ENCODE data around the gene KRTAP12-1.
"Not testable (repeated sequence)": the region's sequence is repeated elsewhere in the genome, so short reads cannot be mapped to it uniquely, and the experiment has no call there.

KRTAP12-1 gene

GRCh38 chr21:44664691-44665090 is 17.3 kb downstream of the KRTAP12-1 start:
- no peak for DNase-seq

DNA sequence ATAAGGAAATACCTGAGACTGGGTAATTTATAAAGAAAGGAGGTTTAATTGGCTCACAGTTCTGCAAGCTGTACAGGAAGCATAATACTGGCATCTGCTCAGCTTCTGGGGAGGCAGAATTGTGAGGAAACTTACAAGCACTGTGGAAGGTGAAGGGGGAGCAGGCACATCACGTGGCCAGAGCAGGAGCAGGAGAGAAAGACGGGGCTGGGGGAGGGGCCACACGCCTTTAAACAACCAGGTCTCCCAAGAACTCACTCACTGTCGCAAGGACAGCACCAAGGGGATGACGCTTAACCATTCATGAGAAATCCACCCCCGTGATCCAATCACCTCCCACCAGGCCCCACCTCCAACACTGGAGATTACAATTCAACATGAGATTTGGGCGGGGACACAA is 20.4 kb downstream of the KRTAP12-1 start:
- DNase-seq = not testable (repeated sequence)

GRCh38 chr21:44658913-44659595 is 22.9 kb downstream of the KRTAP12-1 start:
- no peak for DNase-seq

DNA sequence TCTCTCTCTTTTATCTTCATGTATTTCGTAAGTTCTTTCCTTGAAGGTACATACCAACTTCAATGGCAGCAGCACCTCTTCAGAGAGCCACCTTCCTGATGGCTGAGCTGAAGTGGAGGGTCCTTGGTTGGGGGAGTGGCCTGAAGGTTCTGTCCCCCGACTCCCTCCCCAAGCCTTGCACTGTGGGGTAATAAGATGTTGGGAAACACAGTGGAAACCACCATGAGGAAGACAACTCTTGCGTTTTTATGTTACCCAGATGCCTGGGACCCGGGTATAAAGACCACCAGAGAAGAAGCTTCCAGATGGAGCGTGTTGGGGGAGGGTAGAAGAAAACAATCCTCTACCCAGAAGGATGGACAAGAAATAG is 23.4 kb downstream of the KRTAP12-1 start:
- DNase-seq = no peak

DNA sequence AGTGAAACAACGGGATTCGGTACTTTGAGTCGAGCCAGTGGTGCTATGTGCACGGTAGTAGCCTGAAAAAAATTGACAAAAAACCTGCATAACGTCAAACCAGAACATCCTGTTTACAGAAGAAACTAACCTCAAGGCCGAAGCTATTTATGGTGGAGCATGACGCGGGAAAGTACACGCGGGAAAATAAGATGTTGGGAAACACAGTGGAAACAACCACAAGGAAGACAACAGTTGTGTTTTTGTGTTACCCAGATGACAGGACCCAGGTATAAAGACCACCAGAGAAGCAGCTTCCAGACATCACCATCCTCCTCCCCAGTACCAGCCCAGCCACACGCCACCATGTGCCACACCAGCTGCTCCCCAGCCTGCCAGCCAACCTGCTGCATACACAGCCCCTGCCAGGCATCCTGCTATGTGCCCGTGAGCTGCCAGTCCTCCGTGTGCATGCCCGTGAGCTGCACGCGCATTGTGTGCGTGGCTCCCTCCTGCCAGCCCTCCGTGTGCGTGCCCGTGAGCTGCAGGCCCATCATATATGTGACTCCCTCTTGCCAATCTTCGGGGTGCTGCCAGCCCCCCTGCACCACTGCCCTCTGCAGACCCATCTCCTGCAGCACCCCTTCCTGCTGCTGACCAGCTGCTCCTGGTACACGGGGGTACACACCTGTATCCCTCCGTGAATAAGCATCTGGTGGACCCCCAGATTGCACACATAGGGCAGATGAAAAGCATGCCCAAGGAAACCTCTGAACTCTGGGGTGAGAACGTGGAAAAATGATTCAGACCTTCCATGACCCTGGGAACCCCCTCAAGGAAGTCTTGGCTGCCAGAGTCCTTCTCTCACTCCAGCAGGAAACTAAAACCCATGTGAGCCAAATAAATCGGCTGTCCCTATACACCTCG is 24.1 kb downstream of the KRTAP12-1 start, which contains the start of gene KRTAP12-3:
Gene KRTAP12-3, plus strand, starts transcription at position 298 of the 906 bp plus-strand sequence. Its CDS starts 48 bp downstream, at position 346.
- peak; percentile 17 for DNase-seq

DNA sequence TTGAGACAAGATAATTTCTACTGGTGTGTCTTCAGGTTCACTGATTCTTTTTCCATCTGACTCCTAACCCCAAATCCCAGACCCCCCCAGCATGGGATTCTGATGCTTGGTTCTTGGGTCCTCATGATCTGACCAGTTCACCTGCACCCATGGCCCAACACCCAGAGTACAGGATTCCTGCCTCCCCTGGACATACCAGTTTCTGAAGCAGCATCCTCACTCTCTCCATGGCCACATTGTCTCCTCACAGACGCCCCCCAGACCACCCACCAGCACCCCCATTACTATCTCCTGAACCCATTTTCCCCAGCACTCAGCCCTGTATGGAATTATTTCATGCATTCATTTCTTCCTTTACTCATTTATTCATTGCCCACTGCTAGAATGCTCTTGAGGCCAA is 25.1 kb downstream of the KRTAP12-1 start:
- no peak for DNase-seq

GRCh38 chr21:44654576-44655175 is 27.3 kb downstream of the KRTAP12-1 start, which contains the start of gene KRTAP12-4:
Gene KRTAP12-4 (minus strand): TSS chr21:44654659. CDS start chr21:44654614, 45 bp downstream.
- no peak for DNase-seq

- peak; percentile 22 for DNase-seq
These were observed 28.0 kb downstream of the KRTAP12-1 start for GRCh38 chr21:44653656-44654575.

DNA sequence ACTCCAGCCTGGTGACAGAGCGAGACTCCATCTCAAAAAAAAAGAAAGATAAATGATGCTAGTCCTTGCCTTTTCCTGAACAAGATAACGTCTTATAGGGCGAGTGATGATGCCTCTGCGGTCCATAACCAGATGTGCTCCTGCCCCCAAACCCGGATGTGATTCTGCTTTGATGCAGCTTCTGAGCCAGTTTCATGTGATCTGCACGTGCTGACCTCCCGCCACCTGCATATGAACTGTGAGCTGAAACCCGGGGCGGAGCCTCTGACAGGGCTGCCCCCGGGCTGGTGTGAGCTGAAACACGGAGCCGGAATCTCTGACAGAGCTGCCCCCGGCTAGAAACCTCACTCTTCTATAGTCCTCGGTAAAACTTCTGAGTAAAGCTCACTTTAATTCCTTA is 28.8 kb downstream of the KRTAP12-1 start:
- DNase-seq = no peak

- no peak for DNase-seq
These were observed 30.8 kb downstream of the KRTAP12-1 start for GRCh38 chr21:44650973-44651675.

DNA sequence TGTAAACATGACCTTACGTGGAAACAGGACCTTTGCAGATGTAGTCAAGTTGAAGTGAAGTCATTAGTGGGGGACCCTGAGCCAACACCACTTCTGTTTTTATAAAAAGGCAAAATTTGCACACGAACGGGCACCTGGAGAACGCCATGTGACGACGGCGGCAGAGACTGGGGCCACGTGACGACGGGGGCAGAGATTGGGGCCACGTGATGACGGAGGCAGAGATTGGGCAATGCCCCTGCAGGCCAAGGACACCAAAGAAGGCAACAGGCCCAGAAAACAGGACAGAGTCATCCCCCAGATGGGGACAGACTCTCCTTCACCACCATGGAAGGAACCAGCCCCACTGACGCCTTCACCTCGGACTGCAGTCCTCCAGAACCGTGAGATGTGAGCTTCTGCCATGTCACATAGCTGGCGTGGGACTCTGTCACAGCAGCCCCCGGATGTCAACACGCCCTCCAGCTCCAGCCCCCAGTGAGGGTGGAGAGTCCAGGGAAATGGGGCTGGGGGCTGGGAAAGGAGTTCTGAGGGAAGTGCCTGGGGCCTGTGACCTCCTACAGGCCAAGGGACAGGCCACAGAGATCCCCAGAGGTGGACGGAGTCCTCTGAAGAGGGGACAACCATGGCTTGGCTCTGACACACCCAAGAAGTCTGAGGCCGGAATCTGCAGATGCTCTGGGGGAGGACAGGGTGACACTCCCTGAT is 31.5 kb downstream of the KRTAP12-1 start:
- no peak for DNase-seq

- no peak for DNase-seq
These were observed 32.4 kb downstream of the KRTAP12-1 start for GRCh38 chr21:44649521-44650100.

DNA sequence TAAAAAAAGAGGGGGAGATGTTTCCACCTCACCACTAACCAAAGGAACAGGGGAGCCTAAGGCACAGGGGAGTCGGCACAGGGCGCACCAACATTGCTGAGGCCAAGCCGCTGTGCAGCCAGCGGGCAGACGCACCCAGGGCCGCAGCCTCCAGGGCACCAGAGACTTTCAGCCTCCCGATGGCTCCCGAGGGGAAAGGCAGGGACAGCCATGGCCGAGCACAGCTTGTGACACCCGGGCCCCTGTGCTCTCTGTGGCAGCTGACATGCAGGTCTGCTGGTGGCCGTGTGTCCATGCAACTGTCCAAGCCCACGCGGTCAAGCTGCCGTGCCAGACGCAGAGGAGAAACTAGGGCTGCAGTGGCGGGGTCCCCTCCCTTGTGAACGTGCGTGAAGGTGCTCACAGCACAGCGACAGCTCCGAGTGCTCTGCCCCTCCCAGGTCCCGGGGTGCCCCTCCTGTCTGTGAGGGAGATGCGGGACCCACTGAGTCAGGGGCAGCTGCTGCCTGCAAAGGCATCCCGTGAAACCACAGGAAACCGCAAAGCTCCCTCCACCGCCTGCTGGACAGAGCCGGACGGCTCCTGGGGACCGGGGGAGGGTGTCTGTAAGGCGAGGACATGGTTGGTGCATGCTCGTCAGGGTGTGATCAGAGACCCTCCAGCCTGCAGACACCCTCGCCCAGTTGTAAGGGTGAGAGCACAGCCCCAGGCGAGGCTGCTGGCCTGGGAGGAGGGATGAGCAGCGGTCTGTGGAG is 33.2 kb downstream of the KRTAP12-1 start:
- DNase-seq = no peak

GRCh38 chr21:44647222-44647552 is 34.8 kb downstream of the KRTAP12-1 start:
- no peak for DNase-seq

GRCh38 chr21:44646366-44647221 is 35.4 kb downstream of the KRTAP12-1 start, which contains the start of gene KRTAP10-11:
Gene KRTAP10-11 (plus strand): TSS chr21:44646414. CDS start chr21:44646459, 45 bp downstream.
- DNase-seq = not testable (repeated sequence)

- DNase-seq = no peak
These were observed 37.1 kb downstream of the KRTAP12-1 start for GRCh38 chr21:44644878-44645277.

GRCh38 chr21:44643741-44644310 is 38.1 kb downstream of the KRTAP12-1 start:
- DNase-seq = no peak

- no peak for DNase-seq
These were observed 41.2 kb downstream of the KRTAP12-1 start for GRCh38 chr21:44640761-44641160.

- no peak for DNase-seq
These were observed 42.7 kb downstream of the KRTAP12-1 start for GRCh38 chr21:44639331-44639655.

All from stimulated activated CD4-positive, alpha-beta T cell treated with anti-CD3 and anti-CD28 coated beads, Interleukin-15, amount 100 ng/mL, for 24 hours (primary cell).